Heart right ventricle (tissue), 16 donors: ENCODE results near the gene FBLIM1. TPM values are rescaled to one million over a fixed set of nuclear protein-coding genes. Genes with fewer than 3 reads are reported as not detected.

Source experiments
- ATAC-seq, 8 donors: fragments of 200-7000 bp; cut with Tn5 transposase; one replicate each; pipeline ENCODE4 v1.9.1; 2020; ENCODE audit warnings: mild to moderate bottlenecking in 8 of 8, moderate library complexity in 8 of 8, moderate number of reproducible peaks in 1 of 8
- DNase-seq, 2 donors: peaks; one replicate each; pipeline ENCODE4 v3.0.0-alpha.2; 2020
- H3K27ac ChIP-seq, 10 donors: fragments of 200-600 bp; sonication (generic) in 2 of 10; one replicate each; pipeline versions ENCODE4 v1.5.0 to v1.8.0; 2020 to 2022; ENCODE audit warnings: mild to moderate bottlenecking in 3 of 10
- H3K27me3 ChIP-seq, 7 donors: fragments of 200-600 bp; one replicate each; pipeline ENCODE4 v1.8.0; 2021 to 2022; ENCODE audit warnings: mild to moderate bottlenecking in 2 of 7
- H3K36me3 ChIP-seq, 9 donors: fragments of 200-600 bp; sonication (generic) in 1 of 9; one replicate each; pipeline versions ENCODE4 v1.5.0 to v1.8.0; 2020 to 2022; ENCODE audit warnings: mild to moderate bottlenecking in 2 of 9
- H3K4me1 ChIP-seq, 9 donors: fragments of 200-600 bp; sonication (generic) in 1 of 9; one replicate each; pipeline versions ENCODE4 v1.5.0 to v1.8.0; 2020 to 2022; ENCODE audit warnings: mild to moderate bottlenecking in 4 of 9
- H3K4me3 ChIP-seq, 10 donors: fragments of 200-600 bp; sonication (generic) in 2 of 10; one replicate each; pipeline versions ENCODE4 v1.5.0 to v1.8.0; 2020 to 2022; ENCODE audit warnings: mild to moderate bottlenecking in 7 of 10, moderate library complexity in 2 of 10
- H3K9me3 ChIP-seq, 11 donors: fragments of 200-600 bp in 10 of 11; sonication (generic) in 2 of 11; one replicate each; pipeline versions ENCODE4 v1.5.0 to v1.8.0; 2013 to 2022; ENCODE audit warnings: mild to moderate bottlenecking in 2 of 11, control low read depth in 1 of 11, moderate library complexity in 1 of 11
- CTCF ChIP-seq, 9 donors: fragments of 200-600 bp; sonication (generic) in 2 of 9; IDR thresholded peaks; one replicate each; pipeline versions ENCODE4 v1.5.0 to v1.8.0; 2021 to 2022; ENCODE audit warnings: antibody characterized with exemption in 9 of 9, mild to moderate bottlenecking in 5 of 9, moderate library complexity in 1 of 9
- WGBS, 2 donors: extraction: QIAGEN DNeasy Blood & Tissue Kit; methylation state at CpG; one replicate each; pipeline ENCODE4 v1.1.7; 2013; ENCODE audit warnings: inconsistent platforms in 1 of 2; 5-methylcytosine and 5-hydroxymethylcytosine counted together
- intact Hi-C, 10 donors: fragments of 100-400 bp; cut with DNase I; formaldehyde crosslinking; loops; one replicate each; pipeline versions ENCODE4 v1.11.1 to v1.14.2; 2022
- polyA plus RNA-seq, 2 donors: library from polyadenylated mRNA; stranded (reverse); fragments of 200-250 nt; gene quantifications; one replicate each; pipeline ENCODE4 v1.2.3, GENCODE V29; 2013
- total RNA-seq, 10 donors: library from RNA; stranded (reverse); fragmentation: NEBNext Ultra II Directional in 3 of 10; extraction: Animal tissue kit (Norgen Biotek cat#: 25700) in 3 of 10; gene quantifications; one replicate each; pipeline versions ENCODE4 v1.2.1 to v1.2.4, GENCODE V29; 2021 to 2023
- donor health status: Arrhythmogenic right ventricular cardiomyopathy.
- donor health status: ischemic (EF 13 %, LVEDD 7.1; RV severe dilation, severe dysfunction).
- donor health status: healthy with polysubstance abuse.
- donor health status: DM: no; HTN: yes; CAD: no.
- donor health status: DM: no; HTN: no; CAD: no.
- donor health status: ischemic (EF 25% LVEDD 6.9; RV normal size, moderate dysfunction).
- donor health status: ischemic (EF 25% LVEDD 5.7; RV mildly dilated, moderate dysfunction).
- donor health status: healthy.
- donor health status: DM: yes; HTN: yes; CAD: no.
- donor health status: Ischemic cardiomyopathy.
- donor health status: ischemic (EF 35%, LVEDD 5.7; RV mildly dilated, moderate dysfunction).
- donor health status: nonischemic (EF 11% LVEDD 7.7; RV severe dilation, severe dysfunction).
- donor health status: DM: yes; HTN: yes; CAD: no.
- donor health status: PGD.
- donor health status: ischemic (EF 29% LVEDD 5.4; RV normal size, mild dysfunction).
- donor health status: nonischemic (EF 23%, LVEDD 6.1; RV moderate dilation, normal function).

Gene FBLIM1
- total and polyA plus RNA-seq, 12 donors = 27.0 to 115 (median 58.7) TPM

DNA sequence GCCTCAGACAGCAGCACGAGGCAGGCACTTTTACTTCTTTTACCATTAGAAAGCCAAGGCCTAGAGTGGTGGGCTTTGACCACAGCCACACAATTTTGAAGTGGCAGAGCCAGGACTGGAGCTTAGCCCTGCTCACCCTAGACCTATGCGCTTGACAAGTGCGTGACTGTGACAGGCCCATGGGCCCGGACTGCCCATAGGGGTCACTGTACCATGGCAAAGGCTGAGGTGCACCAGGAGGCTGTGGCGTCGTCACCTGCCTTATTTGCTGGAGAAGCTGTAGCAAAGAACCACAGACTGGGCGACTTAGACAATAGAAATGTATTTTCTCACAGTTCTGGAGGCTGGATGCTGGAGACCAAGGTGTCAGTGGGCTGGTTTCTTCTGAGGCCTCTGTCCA lies 18.9 kb upstream of the FBLIM1 start:
- no peak for DNase-seq
- Histone ChIP-seq H3K4me1 (peaks cover 4 to 40% (median 21%) of the 10 kb centered on the region in 9 donors), H3K27ac (peak overlapping the region in 1 of 10 donors; percentile 47), H3K4me3 (no peak overlapping the region), H3K27me3 (no peaks in the 10 kb centered on the region), H3K9me3 (no peaks in the 10 kb centered on the region), H3K36me3 (peaks cover 0 to 11% (median under 1%) of the 10 kb centered on the region in 9 donors)
- intact Hi-C loops = loop anchor here in 8 of 10 donors (2.0 to 10.0 kb wide), 5 partner anchors 55 to 145 kb away; partner anchors contain the start of gene PLEKHM2 (in 1 of the 8)
- WGBS, 2 donors = 90% methylated on average over 7 of the region's 7 CpGs
- TF ChIP-seq CTCF (IDR thresholded peaks at IDR 0.05) = peak in 4 of 9 donors; percentile 10 to 21 (median 14)
- no peak for ATAC-seq

DNA sequence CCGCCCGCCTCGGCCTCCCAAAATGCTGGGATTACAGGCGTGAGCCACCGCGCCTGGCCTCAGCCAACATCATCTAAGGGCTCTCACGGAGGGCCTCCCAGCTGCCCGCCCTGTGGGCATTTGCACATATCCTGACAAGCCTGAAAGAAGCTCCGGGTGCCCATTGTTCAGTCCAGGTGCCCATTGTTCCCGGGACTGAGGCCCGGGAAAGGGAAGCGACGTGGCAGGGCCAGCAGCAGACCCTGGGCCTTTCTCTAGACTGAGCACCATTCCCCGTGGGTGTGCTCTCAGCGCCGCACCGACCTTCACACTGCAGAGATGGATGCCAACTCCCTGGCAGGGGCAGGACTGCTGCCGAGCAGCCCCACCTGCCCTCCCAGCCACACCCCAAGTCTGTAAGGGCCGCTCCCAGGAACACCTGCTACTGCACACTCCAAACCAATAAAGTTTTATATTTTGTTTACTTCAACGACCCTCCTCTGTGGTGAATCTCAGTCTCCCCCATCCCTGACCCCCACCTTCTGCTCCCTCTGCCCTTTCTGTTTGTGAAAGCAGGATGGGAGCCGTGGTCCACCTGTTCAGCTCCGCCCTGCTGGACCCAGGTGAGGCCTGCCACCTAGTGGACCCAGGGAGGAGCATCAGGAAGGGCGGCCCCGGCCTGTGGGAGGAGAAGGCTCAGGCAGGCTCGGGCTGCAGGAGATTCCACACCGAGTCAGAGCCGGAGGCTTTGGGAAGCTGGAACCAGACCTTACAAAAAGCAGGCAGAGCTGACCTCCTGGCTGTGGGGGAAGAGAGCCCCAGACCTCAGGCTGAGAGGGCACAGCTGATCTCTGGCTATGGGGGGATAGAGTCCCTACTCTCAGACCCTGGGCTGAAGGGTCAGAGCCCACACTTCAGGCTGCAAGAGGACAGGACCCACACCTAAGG lies 17.4 kb upstream of the FBLIM1 start:
- WGBS, 2 donors = 59 to 60% methylated on average over 27 of the region's 27 CpGs
- peaks cover 4 to 28% (median 11%) of the 10 kb centered on the region in 9 donors for H3K4me1 ChIP-seq
- DNase-seq (peak; percentile 64 to 78), ATAC-seq (peak; percentile 62 to 82 (median 76))
- no peaks in the 10 kb centered on the region for H3K27me3 ChIP-seq
- peaks cover 0 to 6% (median 0%) of the 10 kb centered on the region in 9 donors for H3K36me3 ChIP-seq
- intact Hi-C loops = loop anchor here in 8 of 10 donors (2.0 to 10.0 kb wide), 4 partner anchors 79 to 146 kb away; no protein-coding TSS in a partner anchor
- TF ChIP-seq CTCF (IDR thresholded peaks at IDR 0.05) = peak; percentile 57 to 86 (median 78)
- no peak overlapping the region for H3K4me3 ChIP-seq
- no peaks in the 10 kb centered on the region for H3K9me3 ChIP-seq
- no peak overlapping the region for H3K27ac ChIP-seq

GRCh38 chr1:15742339-15742801 lies 16.2 kb upstream of the FBLIM1 start, which contains the start of gene TMEM82:
TMEM82 (plus strand) TSS chr1:15742499; CDS start chr1:15742560, 61 bp downstream.
- intact Hi-C loops = loop anchor here in 7 of 10 donors (5.0 to 10.0 kb wide), 3 partner anchors 80 to 148 kb away; no protein-coding TSS in a partner anchor
- Histone ChIP-seq H3K4me3 (no peak within 1 kb of the TSS), H3K9me3 (no peaks in the 10 kb centered on the region), H3K27me3 (no peaks in the 10 kb centered on the region), H3K36me3 (peaks cover 0 to 6% (median 0%) of the 10 kb centered on the region in 9 donors), H3K27ac (no peak within 1 kb of the TSS), H3K4me1 (peaks cover 0 to 19% (median 4%) of the 10 kb centered on the region in 9 donors)
- TF ChIP-seq CTCF (IDR thresholded peaks at IDR 0.05) = no peak
- WGBS, 2 donors = 40 to 41% methylated on average over 13 to 14 of the region's 14 CpGs
- no peak for DNase-seq
- ATAC-seq = peak in 1 of 8 donors; percentile 1

DNA sequence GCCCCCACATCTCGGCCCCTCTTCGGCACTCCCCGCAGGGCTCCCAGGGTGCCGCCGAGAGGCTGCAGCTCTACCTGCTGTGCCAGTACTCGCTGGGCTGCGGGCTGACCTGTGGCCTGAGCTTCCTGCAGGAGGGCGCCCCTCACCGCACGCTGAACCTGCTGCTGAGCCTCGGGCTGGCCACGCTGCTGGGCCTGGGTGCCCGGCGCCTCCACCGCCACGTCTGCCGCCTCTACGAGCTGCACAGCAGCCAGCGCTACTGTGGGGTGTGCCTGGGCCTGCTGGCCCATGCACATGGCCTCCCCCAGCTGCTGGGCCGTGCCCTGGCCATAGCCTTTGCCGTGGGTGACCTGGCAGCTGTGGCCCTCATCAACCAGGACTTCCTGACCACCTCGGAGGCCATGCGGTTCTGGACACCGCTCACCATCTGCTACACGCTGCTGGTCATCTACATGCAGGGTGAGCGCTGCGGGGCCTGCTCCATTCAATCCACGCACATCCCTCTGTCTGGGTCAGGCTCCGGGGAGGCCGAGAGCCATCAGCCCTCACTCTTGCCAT lies 14.4 kb upstream of the FBLIM1 start:
- WGBS, 2 donors = 78 to 88% methylated on average over 28 to 30 of the region's 30 CpGs
- no peak for ATAC-seq
- intact Hi-C loops = loop anchor here in 7 of 10 donors (5.0 to 10.0 kb wide), 3 partner anchors 82 to 149 kb away; no protein-coding TSS in a partner anchor

More for the DNA sequence above, 14.4 kb upstream of the FBLIM1 start:
- no peaks in the 10 kb centered on the region for H3K27me3 ChIP-seq
- H3K4me3 ChIP-seq = no peak overlapping the region
- H3K4me1 ChIP-seq = peaks cover 0 to 10% (median 2%) of the 10 kb centered on the region in 9 donors
- peaks cover 0 to 5% (median 0%) of the 10 kb centered on the region in 9 donors for H3K36me3 ChIP-seq
- TF ChIP-seq CTCF (IDR thresholded peaks at IDR 0.05) = no peak
- H3K9me3 ChIP-seq = no peaks in the 10 kb centered on the region
- DNase-seq = no peak
- H3K27ac ChIP-seq = no peak overlapping the region
